HG02798 (cell line): ENCODE measurements around the gene MRPL57.
"Not testable (repeated sequence)": the region's sequence is repeated elsewhere in the genome, so short reads cannot be mapped to it uniquely, and the experiment has no call there.

Experiments used
- ATAC-seq: cut with Tn5 transposase; IDR thresholded peaks from one replicate; pipeline ENCODE4 v1.9.1; 2021; ENCODE audit warnings: mild to moderate bottlenecking; ENCODE audit not compliant: unreplicated experiment, poor library complexity

The MRPL57 gene

DNA sequence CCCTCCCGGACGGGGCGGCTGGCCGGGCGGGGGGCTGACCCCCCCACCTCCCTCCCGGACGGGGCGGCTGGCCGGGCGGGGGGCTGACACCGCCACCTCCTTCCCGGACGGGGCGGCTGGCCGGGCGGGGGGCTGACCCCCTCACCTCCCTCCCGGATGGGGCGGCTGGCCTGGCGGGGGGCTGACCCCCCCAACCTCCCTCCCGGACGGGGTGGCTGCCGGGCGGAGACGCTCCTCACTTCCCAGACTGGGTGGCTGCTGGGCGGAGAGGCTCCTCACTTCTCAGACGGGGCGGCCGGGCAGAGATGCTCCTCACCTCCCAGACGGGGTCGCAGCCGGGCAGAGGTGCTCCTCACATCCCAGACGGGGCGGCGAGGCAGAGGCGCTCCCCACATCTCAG is 10.0 kb downstream of the MRPL57 start:
- not testable (repeated sequence) for ATAC-seq

DNA sequence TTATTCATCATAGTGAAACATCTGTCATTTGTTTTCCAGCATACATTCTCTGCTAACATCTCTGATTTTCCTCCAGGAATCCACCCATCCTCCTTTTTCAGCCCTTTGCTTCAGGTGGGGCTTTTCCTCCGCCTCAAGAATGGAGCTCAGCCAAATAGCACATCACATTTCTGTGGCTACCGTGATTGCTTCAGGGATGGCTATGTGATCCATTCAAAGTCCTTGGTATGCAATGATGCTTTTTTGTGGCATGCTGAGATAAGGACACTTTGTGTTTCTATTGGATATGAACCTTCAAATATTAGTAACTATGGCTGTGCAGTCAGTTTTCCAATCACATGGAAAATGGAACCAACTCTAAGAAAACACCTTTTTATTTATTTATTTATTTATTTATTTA is 18.3 kb downstream of the MRPL57 start:
- ATAC-seq, result not testable (repeated sequence)

DNA sequence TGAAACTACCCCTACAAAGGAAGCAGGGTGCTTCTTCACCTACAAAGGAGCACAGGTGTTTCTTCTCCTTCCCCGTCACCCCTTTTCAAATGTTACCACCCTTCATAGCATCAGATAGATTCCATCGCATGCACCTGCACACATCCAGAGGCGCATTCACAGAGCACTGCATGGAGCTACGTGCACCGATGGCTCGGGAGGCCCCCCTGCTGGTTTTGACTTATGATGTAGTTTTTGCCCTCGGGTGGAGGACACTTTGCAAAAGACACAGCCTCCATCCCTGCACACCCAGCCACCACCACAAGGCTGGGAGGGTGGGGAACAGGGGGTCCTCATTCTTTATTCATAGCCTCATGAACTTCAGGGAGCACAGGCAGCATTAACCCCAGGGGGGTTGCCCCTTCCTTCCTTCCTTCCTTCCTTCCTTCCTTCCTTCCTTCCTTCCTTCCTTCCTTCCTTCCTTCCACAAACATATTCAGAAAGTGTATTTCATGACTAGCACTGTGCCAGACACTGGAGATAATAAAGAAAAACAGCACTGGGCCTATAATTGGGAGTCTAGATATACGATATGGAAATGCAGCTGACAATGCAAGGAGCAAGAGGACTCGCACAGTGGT is 21.3 kb downstream of the MRPL57 start:
- ATAC-seq, result not testable (repeated sequence)

DNA sequence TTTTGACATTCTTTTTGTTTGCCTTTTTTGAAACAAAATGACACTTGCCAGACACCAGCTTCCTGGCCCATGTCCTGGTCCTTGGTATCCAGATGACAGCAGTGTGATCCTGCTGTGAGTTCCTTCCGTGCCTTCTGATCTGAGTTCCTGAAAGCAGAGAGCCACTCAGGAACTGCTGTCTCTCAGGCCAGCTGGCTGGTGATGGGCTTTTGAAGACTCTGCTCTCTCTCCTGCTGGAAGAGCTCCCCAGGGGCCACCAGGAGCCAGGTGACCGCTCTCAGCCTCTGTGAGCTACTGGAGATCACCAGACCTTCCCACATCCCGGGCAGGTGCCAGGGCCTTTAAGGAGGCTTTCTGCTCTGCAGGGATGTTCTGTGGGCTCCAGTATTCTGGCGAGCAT is 21.9 kb downstream of the MRPL57 start:
- ATAC-seq, result not testable (repeated sequence)

DNA sequence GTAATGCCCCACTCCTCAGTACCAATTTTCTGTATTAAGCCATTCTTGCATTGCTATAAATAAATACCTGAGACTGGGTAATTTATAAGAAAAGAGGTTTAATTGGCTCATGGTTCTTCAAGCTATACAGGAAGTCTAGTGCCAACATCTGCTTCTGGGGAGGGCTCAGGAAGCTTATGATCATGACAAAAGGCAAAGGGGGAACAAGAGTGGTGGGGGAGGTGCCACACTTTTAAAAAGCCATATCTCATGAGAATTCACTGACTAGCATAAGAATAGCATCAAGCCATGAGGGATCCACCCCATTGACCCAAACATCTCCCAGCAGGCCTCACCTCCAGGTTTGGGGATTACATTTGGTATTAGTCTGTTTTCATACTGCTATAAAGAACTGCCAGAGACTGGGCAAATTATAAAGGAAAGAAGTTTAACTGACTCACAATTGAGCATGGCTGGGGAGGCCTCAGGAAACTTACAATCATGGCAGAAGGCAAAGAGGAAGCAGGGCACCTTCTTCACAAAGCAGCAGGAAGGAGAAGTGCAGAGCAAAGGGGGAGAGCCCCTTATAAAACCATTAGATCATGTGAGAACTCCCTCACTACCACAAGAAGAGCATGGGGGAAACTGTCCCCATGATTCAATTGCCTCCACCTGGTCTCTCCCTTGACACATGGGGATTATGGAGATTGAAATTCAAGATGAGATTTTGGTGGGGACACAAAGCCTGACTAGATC is 25.2 kb downstream of the MRPL57 start:
- not testable (repeated sequence) for ATAC-seq

DNA sequence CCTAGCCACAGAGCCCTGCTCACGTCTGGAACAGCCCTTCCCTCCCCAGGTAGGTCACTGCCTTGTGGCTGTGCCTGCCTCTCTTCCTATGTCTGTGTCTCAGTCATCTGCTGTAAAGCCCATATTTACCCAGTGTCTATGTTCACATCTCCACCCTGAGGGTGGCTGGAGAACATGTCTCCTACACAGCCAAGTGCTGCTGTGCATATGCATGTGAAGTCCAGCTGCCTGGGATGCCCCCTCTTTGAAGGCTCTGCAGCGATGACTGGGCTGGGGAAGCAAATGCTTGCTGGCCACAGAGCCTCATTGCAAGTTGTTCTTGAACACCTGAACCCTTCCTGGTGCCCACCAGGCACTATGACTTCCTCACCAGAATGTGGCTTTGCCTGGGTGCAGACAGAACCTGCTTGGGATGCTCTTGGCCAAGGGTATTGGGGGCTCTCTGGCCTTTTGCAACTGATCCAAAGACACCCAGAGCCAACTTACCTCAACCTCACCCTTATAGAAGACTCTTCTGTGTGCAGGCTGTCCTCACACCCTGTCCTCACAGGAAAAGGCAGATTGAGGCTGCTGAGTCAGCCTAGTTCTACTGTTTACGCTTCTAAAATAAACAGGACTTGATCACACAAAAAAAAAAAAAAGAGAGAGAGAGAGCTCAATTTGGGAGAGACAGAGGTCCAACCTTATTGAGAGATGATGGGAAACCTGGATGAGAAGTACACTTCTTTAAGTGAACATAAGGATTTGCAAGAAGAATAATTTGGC is 26.5 kb downstream of the MRPL57 start:
- ATAC-seq, result no peak

DNA sequence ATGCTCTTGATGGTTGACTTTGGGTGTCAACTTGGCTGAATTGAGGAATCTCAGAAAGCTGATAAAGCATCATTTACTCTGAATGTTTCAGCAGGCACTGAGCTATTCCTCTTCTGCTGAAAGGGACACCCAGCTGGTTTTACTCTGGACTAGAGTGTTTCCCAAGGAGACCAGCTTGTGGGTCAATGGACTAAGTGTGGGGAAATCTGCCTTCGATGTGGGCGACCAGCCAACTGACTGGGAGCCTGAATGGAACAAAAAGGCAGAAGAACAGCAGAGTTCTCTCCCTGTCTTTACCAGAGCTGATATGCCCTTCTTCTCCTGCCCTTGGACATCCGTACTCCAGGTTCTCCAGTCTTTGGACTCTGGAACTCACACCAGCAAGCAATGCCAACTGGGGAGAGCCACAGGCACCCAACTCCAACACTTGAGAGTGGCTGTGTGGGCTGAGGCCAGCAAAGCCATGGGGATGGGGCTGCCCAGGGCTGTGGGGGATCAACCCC is 32.2 kb downstream of the MRPL57 start:
- no peak for ATAC-seq

DNA sequence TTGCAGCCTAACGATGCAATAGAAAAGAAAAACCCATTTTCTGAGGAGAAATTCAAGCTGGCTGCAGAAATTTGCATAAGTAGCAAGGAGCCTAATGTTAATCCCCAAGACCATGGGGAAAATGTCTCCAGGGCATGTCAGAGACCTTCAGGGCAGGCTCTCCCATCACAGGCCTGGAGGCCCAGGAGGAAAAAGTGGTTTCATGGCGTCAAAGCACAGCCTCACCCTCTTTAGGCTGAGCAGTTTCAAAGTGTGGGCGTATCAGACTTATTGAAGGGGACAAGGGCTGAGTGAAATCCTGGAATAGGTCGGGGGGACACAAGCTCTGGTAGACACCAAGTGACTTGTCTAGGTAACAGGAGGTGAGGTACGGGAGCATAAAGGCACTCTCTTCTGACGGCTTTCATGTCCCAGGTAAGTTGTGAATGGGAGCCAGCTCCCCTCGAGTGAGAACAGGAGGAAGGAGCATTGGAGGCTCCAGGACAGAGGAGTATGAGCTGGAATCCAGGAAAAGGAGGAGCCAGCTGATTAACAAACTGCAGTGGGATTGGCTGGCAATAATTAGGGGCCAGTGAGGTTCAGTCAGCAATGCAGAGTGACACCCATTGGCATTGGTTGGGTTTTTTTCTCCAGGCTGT is 35.8 kb downstream of the MRPL57 start:
- ATAC-seq, result no peak

DNA sequence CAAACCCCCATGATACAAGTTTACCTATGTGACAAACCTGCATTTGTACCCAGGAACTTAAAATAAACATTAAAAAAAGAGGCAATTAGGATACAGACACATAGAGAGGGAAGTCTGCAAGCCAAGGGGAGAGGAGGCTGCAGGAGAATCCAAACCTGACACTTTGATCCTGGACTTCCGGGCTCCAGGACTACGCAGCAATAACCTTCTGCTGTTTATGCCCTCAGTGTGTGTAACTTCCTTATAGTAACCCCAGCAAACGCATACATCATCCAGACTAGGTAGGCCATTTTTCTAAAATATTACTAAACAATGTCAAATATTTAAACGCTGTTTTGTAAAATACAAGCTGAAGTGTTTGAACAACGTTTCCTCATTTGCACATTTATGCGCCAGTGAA is 39.0 kb downstream of the MRPL57 start:
- not testable (repeated sequence) for ATAC-seq

DNA sequence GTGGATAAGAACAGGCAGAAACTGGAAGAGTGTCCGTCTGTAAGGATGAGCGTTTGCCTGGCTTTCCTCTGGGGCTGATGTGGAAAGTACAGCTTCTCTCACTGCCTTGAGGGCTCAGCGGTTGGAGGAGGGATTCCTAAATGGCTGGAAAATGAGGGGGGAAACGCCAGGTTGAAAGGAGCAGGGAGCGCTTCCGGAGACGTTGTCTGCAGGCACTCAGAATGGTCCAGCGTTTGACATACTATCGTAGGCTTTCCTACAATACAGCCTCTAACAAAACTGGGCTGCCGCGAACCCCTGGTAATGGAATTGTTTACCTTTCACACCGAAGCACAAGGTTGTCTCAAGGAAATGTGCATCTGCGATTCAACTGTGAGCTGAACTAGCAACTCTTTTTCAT is 39.9 kb downstream of the MRPL57 start:
- ATAC-seq, result no peak

DNA sequence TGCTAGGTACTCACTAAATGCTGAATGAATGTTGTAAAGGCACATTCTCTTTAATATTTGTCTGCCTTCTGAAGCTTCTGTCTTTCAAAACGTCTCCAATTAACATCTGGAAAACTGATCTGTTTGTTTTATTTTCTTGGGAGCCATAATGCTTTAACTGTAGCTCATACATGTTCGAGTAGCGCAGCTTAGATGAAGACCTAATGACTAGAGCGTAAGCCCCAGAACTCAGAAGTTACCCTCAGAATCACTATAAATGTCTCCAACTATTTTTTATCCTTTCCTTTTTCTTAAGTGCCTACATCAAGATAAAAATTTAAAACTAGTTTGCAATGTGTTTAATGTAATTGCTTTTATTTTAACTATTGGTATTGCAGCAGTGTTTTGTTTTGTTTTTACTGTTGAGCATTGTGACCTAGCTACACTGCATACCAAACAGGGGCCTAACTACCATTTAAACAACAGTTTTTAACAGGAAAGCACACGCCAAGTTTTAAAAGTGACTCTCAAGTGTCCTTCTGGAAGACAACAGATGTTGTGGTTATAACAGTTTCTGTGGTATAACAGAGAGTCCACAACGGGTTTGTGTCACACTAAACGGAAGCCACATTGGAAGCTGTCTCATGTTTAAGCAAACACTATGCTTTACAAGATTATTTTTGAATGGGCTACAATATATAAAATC is 42.0 kb downstream of the MRPL57 start:
- peak; percentile 98 for ATAC-seq

DNA sequence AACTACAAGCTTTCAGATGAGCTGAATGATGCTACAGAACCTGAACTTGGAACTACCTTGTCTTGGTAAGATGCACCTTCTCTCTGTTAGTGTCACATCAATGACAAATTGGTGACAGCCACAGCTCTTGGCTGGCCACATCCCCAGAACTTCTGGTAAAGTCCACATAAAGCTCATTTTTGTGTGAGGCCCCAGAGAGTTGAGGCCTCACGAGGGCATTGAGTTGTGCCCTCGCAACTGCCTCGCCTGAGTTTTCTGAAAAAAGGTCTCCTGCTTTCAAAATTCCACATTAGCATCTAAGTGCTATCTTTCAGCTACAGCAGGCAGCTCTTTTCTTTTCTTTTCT is 42.6 kb downstream of the MRPL57 start:
- ATAC-seq, result no peak

DNA sequence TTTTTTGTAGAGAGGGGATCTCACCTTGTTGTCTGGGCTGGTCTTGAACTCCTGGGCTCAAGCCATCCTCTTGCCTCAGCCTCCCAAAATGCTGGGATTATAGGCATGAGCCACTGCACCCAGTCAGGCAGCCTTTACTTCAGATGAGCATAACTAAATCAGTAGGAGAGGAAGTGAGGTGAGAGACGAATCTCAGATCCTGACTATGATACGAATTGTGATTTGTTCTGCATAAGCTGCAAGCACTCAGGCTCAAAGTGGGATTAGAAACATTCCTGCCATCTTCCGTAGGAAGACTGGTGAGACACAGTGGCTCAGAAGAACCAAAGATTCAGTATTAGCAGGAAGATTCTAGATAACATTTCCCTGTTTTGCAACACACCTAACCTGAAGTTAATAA is 43.3 kb downstream of the MRPL57 start:
- ATAC-seq, result not testable (repeated sequence)

DNA sequence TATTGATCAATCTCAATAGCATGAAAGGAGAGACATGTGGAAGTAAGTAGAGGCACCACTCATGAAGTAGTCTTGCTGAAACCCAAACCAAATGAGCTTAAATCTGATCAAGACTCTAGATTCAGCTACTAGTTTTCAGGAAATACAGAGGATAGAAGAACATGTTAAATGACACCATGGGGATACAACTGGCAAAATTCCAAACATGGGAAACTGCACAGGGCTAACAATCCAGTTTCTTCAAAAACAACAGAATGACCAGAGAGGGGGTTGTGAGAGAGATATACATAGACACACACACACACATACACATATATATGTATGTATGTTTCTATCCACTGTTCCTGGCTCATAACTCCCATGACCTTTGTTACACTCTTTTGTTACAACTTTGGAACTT is 44.8 kb downstream of the MRPL57 start:
- no peak for ATAC-seq

DNA sequence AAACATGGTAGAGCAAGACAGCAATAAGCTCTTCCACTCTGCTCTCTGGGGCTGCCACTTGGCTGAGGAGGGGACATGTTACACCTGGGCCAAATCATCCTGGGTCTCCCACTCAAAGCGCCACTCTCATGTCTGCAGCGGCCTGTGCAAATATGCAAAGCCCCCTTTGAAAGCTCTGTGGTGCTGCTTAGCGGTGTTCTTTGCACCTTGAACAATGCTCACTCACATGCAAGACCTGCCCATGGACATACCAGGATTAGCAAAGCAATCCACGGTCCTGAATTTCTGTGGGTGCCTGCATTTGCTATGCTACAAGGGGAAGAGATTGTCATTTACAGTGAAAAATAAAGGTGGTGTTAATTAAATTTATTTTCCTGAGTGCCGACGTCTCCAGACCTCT is 48.6 kb downstream of the MRPL57 start:
- ATAC-seq, result no peak

DNA sequence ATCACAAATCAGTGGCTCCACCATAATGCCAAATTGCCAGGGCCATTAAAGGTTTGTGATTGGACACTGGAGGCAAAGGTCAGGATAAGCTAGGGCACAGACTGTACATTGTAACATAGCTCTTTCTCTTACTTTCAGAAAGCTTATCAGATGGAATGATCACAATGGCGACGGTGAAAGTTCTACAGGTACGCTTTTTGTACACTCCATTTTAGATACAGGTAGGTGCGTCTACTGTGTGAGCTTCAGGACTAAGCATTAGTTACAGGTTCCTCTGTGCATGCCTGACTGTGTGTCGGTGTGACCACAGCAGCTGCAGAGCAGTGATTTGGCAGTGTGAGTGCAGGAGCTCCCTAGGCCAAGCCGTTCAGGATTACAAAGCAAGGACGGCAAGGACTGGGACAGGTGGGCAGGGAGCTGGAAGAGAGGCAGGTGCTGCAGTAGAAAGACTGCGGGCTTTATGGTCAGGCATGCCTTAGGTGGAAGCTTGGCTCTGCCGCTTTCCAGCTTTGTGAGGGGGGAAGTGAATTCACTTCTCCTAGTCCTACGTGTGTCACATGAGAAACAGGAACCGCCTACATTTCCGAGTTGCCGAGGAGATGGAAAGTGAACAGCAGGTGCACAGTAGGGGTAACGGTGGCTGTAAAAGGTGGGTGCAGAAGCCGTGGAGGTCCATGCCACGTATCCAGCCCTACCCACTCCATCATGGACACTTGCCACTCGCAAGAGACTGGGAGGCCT is 49.6 kb downstream of the MRPL57 start:
- ATAC-seq, result no peak

DNA sequence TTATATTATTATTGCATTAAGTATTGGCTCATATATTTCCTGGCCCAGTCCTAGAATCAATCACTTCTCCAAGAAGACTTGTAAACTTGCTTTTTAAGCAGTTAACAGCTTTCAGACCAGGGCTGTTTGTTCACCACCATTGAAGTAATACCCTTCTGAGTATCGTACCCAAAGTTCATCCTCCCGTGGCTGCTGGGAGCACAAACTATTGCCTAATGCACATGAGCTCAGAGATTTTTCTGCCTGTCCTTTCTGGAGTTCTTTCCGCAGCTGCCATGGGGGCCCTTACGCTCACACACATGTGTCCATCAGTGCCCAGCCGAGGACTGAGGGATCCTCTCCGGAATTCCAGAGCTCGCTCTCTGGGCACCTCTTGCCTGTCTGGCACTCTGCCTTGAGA is 51.5 kb downstream of the MRPL57 start:
- ATAC-seq, result no peak
